ENCODE measurements around the gene ZNF407. TPM values are rescaled to one million over a fixed set of nuclear protein-coding genes. Genes with fewer than 3 reads are reported as not detected.

ZNF407 gene
- total and polyA plus RNA-seq, 2 of the 13 experiments (the other 11 are each of a cell fraction or from before 2014, with no cell fraction given) = 2.3 to 8.7 TPM

DNA sequence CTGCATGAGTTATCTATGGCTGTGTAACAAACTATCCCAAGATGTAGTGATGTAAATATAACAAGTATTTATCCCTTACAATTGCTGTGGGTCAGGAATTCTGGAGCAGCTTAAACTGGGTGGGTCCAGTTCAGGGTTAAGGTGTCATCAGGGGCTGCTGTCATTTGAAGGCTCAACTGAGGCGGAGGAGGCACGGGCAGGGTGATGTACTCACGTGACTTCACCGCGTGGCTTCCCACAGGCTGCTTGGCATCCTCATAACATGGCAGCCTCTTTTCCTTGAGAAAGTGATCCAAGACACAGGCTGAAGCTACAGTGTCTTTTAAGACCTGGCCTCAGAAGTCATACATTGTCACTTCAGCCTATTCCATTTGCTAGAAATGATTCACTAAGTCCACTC, 485.5 kb downstream of the ZNF407 start (continued):
- TF ChIP-seq, protein P1, sequence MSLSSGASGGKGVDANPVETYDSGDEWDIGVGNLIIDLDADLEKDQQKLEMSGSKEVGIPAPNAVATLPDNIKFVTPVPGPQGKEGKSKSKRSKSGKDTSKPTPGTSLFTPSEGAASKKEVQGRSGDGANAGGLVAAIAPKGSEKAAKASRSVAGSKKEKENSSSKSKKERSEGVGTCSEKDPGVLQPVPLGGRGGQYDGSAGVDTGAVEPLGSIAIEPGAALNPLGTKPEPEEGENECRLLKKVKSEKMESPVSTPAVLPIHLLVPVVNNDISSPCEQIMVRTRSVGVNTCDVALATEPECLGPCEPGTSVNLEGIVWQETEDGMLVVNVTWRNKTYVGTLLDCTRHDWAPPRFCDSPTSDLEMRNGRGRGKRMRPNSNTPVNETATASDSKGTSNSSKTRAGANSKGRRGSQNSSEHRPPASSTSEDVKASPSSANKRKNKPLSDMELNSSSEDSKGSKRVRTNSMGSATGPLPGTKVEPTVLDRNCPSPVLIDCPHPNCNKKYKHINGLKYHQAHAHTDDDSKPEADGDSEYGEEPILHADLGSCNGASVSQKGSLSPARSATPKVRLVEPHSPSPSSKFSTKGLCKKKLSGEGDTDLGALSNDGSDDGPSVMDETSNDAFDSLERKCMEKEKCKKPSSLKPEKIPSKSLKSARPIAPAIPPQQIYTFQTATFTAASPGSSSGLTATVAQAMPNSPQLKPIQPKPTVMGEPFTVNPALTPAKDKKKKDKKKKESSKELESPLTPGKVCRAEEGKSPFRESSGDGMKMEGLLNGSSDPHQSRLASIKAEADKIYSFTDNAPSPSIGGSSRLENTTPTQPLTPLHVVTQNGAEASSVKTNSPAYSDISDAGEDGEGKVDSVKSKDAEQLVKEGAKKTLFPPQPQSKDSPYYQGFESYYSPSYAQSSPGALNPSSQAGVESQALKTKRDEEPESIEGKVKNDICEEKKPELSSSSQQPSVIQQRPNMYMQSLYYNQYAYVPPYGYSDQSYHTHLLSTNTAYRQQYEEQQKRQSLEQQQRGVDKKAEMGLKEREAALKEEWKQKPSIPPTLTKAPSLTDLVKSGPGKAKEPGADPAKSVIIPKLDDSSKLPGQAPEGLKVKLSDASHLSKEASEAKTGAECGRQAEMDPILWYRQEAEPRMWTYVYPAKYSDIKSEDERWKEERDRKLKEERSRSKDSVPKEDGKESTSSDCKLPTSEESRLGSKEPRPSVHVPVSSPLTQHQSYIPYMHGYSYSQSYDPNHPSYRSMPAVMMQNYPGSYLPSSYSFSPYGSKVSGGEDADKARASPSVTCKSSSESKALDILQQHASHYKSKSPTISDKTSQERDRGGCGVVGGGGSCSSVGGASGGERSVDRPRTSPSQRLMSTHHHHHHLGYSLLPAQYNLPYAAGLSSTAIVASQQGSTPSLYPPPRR (CRISPR knock-in tag; IDR thresholded peaks at IDR 0.05; ENCODE audit: borderline replicate concordance) = no peak

DNA sequence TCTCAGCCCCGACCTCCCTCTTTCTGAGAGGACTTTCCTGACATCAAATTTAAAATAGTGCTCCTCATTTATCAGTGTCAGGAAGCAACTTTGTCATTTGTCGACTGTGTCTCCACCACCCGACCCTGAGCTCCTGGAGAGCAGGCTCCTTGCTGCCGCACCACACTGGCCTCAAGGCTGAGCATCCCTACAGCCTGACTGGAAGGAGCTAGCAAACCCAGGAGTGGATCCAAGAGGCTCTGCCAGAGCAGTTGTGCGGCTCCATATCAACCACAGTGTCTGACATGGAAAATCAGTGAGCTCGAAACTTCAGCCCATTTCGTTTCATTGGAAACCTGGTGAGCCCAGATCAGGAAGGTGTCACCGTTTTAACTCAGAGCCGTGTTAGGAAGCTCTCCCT, 486.1 kb downstream of the ZNF407 start:
- no peak overlapping the region for H2AFZ ChIP-seq (ENCODE audit: low read length)
- no peaks in the 10 kb centered on the region for H3K4me1 ChIP-seq (ENCODE audit: insufficient read depth, low read length)
- intact Hi-C loops (cut with micrococcal nuclease; ENCODE audit: unreplicated experiment) = no loop called here
- in situ Hi-C loops (cut with HindIII; ENCODE audit: extremely low pct_ligation_motif_present, low pct_unique_long_range_greater_than_20kb) = no loop called here
- H3K79me2 ChIP-seq (ENCODE audit: insufficient read depth, low read length) = no peaks in the 10 kb centered on the region
- H3K4me2 ChIP-seq (ENCODE audit: low read depth, low read length) = no peak overlapping the region
- WGBS (ENCODE audit: low lambda C conversion rate) = 29% methylated on average over 9 of the region's 9 CpGs
- H3K9me3 ChIP-seq (ENCODE audit: low read length) = no peaks in the 10 kb centered on the region
- ChIA-PET POLR2A (no interaction called here), CTCF (ENCODE audit: low intra/inter-chr PET ratio, low total read pairs) (no interaction called here)
- no peak overlapping the region for H3K9ac ChIP-seq (ENCODE audit: insufficient read depth, low read depth, low read length)
- BruUV-seq (replicated peaks) = no TSS peak
- no peak overlapping the region for H3K27ac ChIP-seq (ENCODE audit: extremely low read length, insufficient read depth, low read length)
- no peak overlapping the region for H3K4me3 ChIP-seq (replicated peaks in 1 of 3; ENCODE audit: insufficient read depth in 1 of 3, low read depth in 2 of 3, low read length in 3 of 3)
- no peaks in the 10 kb centered on the region for H4K20me1 ChIP-seq (ENCODE audit: insufficient read depth, low read length)
- DNase-seq (ENCODE audit: low spot score) (no peak), FAIRE-seq (no peak), ATAC-seq (no peak)
- no peaks in the 10 kb centered on the region for H3K36me3 ChIP-seq (replicated peaks in 1 of 2; ENCODE audit: control insufficient read depth in 1 of 2, insufficient read depth in 2 of 2, low read length in 2 of 2)
- H3K27me3 ChIP-seq (ENCODE audit: control insufficient read depth in 1 of 2, insufficient read depth in 2 of 2, low read length in 2 of 2) = peaks cover 0 to 30% of the 10 kb centered on the region in 2 experiments; a peak in 2 of 5 replicates
- TF ChIP-seq ZNF768 (CRISPR knock-in tag; IDR thresholded peaks at IDR 0.05) = no peak
- no peak for TF ChIP-seq MAFK (conservative IDR thresholded peaks at IDR 0.05 in 1 of 2, IDR thresholded peaks at IDR 0.05 in 1 of 2; ENCODE audit: low read length in 2 of 2)
- no peak for TF ChIP-seq ZNF460 (CRISPR knock-in tag; IDR thresholded peaks at IDR 0.05; ENCODE audit: borderline replicate concordance)
- TF ChIP-seq HNRNPLL (IDR thresholded peaks at IDR 0.05; ENCODE audit: low read depth, low read length, poor library complexity, severe bottlenecking) = no peak
- TF ChIP-seq STAG1 (CRISPR knock-in tag; IDR thresholded peaks at IDR 0.05) = no peak
- TF ChIP-seq SIN3A (IDR thresholded peaks at IDR 0.05; ENCODE audit: borderline replicate concordance, low read depth, low read length) = no peak
- TF ChIP-seq DMAP1 (CRISPR knock-in tag; IDR thresholded peaks at IDR 0.05) = no peak
- TF ChIP-seq ZNF639 (CRISPR knock-in tag; conservative IDR thresholded peaks at IDR 0.05) = no peak
- TF ChIP-seq, protein P2, sequence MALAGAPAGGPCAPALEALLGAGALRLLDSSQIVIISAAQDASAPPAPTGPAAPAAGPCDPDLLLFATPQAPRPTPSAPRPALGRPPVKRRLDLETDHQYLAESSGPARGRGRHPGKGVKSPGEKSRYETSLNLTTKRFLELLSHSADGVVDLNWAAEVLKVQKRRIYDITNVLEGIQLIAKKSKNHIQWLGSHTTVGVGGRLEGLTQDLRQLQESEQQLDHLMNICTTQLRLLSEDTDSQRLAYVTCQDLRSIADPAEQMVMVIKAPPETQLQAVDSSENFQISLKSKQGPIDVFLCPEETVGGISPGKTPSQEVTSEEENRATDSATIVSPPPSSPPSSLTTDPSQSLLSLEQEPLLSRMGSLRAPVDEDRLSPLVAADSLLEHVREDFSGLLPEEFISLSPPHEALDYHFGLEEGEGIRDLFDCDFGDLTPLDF (CRISPR knock-in tag; IDR thresholded peaks at IDR 0.05) = no peak
- no peak for TF ChIP-seq ATM (IDR thresholded peaks at IDR 0.05; ENCODE audit: borderline replicate concordance)
- TF ChIP-seq IKZF1 (IDR thresholded peaks at IDR 0.05) = no peak
- no peak for TF ChIP-seq ZSCAN22 (CRISPR knock-in tag; IDR thresholded peaks at IDR 0.05)
- TF ChIP-seq ZNF615 (CRISPR knock-in tag; IDR thresholded peaks at IDR 0.05; ENCODE audit: borderline replicate concordance) = no peak
- TF ChIP-seq HNRNPUL1 (IDR thresholded peaks at IDR 0.05; ENCODE audit: low read depth, low read length) = no peak
- TF ChIP-seq ZNF329 (CRISPR knock-in tag; IDR thresholded peaks at IDR 0.05; ENCODE audit: low read depth) = no peak
- TF ChIP-seq KMT2B (CRISPR knock-in tag; IDR thresholded peaks at IDR 0.05) = no peak
